Islet of Langerhans (tissue), 1 donor: Measurements from ENCODE around the gene ZBTB47.

Experiments
- FAIRE-seq: peaks from one replicate; lab custom pipeline; 2011; peaks lifted over from hg19 to GRCh38; lab: Jason Lieb, UNC

Gene ZBTB47

DNA sequence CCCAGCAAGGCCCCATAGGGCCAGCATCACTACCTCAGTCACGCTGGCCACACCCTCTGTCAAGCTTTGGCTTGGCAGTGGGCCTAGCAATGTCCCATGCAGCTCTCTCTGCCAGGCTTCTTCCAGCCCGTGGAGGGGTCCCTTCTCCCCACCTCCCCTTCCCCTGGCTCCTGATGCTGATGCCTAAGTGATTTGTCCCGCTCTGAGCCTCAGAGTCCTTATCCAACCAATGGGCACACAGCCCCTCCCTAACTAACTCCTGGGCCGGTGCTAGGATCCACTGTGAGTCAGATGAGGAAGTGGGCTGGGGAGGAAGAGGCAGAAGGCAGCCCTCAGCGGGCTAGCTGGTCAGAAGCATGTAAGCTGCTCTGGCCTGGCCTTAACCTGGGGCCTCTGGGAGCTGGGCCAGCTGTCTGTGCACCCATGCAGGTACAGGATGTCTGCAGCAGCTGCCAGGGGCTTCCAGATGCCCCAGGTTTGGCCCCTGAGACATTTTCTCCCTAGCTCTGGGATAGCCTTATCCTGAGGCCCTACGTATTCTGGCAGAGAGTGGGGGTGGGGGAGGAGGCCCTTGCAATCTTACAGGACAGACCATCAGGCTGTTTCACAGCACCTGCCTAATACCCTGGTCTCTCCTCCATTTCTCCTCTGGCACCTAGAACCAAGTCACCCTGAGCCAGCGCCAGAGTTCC is 740 bp upstream of the ZBTB47 start:
- no peak for FAIRE-seq

DNA sequence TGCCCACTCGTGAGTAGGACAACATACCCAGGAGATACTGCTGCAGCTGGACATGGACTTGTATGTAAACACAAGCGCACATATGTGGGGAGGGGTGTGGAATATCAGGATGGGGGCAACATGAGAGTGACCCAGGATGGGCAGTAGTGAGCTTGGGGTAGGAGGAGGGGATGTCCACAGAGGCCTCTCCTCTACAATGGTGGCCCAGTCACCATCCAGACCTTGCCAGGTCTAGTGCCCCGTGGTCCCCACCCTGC is 266 bp upstream of the ZBTB47 start:
- FAIRE-seq: no peak

- no peak for FAIRE-seq
Observed at GRCh38 chr3:42654331-42655201, 1.1 kb downstream of the ZBTB47 start.

DNA sequence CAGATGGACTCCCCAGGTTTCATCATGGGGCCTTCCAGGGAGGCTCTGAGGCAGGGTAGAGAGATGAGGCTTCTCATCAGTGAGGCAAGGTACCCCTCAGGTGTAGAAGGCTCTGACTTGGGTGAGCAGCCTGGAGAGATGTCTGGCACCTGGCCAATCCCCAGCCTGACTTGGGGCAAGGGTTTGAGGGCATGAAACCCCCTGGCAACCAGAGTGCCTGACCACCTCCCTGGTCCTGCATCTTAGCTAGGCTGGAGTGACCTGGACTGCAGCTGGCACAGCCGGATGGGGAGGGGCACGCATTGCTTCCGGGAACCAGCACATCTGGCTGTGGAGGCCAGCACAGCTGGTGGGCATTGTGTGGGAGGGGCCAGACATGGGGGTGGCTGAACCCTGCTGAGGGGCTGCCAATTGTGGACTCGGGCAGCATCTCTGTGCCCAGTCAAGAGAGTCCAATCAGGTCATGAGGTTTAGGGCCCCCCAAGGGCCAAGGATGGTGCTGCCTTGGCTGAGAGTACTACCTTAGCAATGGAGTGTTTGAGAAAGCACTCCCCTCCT is 1.9 kb downstream of the ZBTB47 start:
- no peak for FAIRE-seq

- no peak for FAIRE-seq
Observed at GRCh38 chr3:42655980-42656679, 2.6 kb downstream of the ZBTB47 start.

GRCh38 chr3:42656680-42657610 is 3.4 kb downstream of the ZBTB47 start:
- no peak for FAIRE-seq

DNA sequence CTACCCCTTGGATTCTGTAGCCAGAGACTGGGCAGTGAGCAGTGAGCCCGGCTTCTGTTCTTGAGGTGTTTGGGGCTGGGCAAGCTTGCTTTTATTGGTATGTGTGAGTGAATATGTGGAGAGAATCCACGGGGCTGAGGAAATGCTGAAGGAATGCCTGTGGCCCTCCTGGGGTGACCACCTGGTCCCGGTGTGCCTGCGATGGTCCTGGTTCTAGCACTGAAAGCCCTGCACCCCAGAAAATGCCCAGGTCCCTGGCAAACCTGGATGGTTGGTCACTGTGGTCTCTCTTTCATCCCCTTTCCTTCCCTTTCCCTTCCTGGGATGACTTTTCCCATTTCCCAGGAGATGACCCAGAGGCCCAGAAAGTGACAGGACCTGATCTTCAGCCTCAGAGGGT is 4.2 kb downstream of the ZBTB47 start:
- FAIRE-seq: no peak

- no peak for FAIRE-seq
Observed at GRCh38 chr3:42658091-42658770, 4.7 kb downstream of the ZBTB47 start.

GRCh38 chr3:42658771-42659390 is 5.4 kb downstream of the ZBTB47 start:
- no peak for FAIRE-seq

DNA sequence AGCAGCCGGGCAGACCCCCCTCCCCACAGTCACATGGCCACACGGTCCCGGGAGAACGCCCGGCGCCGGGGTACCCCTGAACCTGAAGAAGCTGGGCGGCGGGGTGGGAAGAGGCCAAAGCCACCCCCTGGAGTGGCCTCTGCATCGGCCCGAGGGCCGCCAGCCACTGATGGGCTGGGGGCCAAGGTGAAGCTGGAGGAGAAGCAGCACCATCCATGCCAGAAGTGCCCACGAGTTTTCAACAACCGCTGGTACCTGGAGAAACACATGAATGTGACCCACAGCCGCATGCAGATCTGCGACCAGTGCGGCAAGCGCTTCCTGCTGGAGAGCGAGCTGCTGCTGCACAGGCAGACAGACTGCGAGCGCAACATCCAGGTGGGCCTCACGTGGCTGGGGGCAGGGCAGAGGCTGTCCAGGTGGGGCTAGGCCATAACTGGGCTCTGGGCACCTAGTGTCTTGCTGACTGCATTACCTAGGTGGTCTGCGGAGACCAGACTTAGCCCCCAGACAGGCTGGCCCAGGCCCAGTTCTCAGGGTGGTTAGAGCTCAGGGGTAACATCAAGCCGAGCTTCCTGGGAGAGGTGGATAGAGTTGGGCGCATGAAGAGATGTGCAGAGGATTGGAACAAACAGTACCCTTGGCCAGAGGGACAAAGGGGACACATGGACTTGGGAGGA is 6.1 kb downstream of the ZBTB47 start:
- FAIRE-seq: no peak

DNA sequence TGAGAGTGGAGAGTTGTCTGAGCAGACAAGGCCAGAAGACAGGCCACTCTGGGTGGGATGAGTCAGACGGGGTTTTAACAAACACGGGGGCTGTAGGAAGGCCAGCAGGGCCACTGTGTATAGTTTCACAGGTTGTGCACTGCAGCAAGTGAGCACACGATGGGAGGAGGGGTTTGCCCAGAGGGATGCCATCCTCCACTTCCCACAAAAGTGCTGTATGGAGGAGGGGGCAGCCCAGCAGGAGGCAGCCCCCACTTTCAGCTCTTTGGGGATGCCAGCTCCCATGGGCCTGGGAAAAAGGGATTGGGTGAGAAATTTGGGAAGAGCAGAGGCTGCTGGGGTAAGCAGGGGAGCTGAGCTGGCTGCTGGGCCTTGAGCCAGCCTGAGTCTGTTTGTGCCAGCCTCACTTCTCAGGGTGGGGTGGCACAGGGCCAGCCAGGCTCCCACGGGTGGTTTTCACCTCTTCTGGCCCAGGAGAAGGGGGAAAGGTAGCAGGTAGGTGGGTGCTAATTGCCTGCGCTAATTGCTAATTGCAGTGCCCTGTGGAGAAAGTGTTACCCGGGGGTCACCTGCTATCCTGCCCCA is 6.7 kb downstream of the ZBTB47 start:
- FAIRE-seq: no peak

GRCh38 chr3:42660898-42661297 is 7.4 kb downstream of the ZBTB47 start:
- FAIRE-seq: no peak

- FAIRE-seq: no peak
Observed at GRCh38 chr3:42661593-42662022, 8.1 kb downstream of the ZBTB47 start.

DNA sequence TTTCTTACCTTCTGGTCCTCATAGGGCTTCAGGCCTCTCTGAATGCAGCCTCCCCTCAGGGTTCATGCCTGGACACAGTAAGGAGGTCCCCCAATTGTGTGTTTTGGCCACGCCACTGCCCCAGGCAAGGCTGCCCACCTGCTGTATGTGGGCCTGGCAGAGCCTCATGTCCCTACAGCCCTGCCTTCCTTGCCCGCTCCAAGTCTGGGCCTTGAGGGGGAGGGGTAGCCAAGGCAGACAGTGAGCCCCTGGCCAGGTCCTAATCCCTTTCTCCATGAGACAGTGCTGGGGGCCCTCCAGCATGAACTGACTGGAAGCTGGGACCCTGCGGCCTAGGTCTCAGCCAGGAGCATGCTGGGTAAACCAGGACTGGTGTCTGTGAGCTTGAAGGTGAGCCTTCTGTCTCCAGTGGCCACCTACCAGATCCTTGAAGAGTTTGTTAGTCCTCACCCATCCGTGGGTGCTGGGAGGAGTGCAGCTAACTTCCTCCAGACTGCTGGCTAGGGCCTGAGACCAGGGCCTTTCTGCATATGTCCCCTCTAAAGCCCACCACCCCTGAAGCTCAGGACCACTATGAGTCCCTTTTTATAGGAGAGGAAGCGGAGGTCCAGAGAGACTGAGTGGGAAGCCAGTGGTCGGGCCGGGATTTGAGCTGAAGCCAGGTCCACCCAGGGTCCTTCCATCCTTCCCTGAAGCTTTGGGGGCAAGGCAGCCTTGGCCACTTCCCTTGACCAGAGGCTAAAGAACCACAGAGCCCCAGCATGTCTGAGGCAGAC is 8.7 kb downstream of the ZBTB47 start:
- FAIRE-seq: no peak

GRCh38 chr3:42662813-42663535 is 9.5 kb downstream of the ZBTB47 start:
- no peak for FAIRE-seq

DNA sequence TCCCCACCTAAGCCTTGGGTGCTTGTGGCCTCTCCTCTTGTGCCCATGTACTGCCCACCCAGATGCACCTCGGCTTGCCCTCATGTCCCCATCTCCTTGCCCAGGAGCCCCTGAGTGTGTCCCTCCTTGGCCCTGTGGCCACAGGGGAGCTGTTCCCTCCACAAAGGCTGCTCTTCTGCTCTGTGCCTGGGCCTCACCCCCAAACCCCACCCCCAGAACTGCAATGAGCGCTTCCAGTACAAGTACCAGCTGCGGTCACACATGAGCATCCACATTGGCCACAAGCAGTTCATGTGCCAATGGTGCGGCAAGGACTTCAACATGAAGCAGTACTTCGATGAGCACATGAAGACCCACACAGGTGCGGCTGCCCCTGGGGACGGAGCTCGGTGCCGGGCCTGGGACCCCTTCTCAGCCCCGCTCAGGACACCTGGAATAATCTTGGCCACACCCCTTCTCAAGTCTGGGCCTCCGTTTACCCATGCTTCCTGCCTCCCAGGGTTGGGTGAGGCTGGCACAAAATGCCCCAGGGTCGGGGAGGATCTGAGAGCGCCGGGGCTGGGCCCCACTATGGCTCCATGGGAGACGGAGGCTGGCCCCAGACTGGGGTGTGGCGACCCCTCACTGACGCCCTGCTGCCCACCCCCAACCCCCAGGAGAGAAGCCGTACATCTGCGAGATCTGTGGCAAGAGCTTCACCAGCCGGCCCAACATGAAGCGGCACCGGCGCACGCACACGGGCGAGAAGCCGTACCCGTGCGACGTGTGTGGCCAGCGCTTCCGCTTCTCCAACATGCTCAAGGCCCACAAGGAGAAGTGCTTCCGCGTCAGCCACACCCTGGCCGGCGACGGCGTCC is 10.3 kb downstream of the ZBTB47 start:
- FAIRE-seq: no peak

GRCh38 chr3:42664438-42664803 is 10.9 kb downstream of the ZBTB47 start:
- no peak for FAIRE-seq
